Measurements from ENCODE around the gene CABP7.

The CABP7 gene

DNA sequence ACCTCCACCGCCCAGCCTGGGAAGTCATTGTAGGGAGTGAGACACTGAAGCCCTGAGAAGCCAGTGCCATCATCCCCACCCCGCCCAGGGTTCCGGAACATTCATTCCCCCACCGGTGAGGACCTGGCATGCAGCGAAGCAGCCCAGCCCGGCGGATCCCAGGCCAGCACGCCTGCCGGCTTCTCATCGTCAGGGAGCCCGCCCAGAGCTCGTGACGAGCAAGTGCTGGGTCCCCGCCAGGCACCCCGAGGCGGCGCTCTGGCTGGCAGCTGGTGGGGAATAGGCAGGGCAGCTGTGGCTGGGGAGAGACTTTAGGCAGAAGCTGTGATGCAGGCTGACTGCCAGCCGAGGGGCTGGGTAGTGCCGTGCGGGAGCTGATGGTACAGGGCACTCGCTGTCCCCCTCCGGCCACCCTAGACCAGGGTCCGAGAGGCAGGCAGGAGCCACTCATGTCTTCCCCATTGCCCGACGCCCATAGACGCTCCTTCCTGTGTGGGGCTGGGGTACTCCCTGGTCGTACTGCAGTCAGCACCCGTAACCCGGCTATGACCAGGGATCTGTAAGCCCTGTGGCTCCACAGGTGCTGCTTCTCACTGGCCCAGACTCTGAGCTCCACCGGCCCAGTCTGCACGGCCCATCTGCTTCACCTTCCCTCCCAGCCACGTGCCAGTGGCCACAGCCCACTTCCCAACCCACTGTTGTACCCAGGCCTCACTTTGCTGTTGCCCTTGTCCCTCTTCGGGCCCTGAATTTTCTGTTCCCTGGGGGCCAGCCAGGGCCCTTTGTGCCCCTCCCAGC lies 24.5 kb upstream of the CABP7 start:
- Histone ChIP-seq H3K27me3 (ENCODE audit: insufficient read depth, insufficient read length) (no peaks in the 10 kb centered on the region), H3K4me1 (ENCODE audit: insufficient read depth, insufficient read length) (peaks cover 22% of the 10 kb centered on the region), H3K9ac (ENCODE audit: insufficient read length, low read depth) (no peak overlapping the region), H3K36me3 (ENCODE audit: insufficient read depth, insufficient read length, low read length) (peaks cover 20% of the 10 kb centered on the region), H3K4me3 (ENCODE audit: insufficient read length, low read depth) (no peak overlapping the region), H3K9me3 (ENCODE audit: insufficient read depth, low read length) (no peaks in the 10 kb centered on the region)
- TF ChIP-seq ZNF274 (IDR thresholded peaks at IDR 0.05; ENCODE audit: low read depth, low read length): no peak
- no peak for TF ChIP-seq YY1 (IDR thresholded peaks at IDR 0.05; ENCODE audit: insufficient read depth, insufficient read length)
- no peak for TF ChIP-seq SUZ12 (IDR thresholded peaks at IDR 0.05; ENCODE audit: extremely low read depth, insufficient read depth, insufficient read length)
- no peak for DNase-seq (ENCODE audit: low read depth, low spot score)

GRCh38 chr22:29697853-29698598 lies 21.8 kb upstream of the CABP7 start:
- DNase-seq (ENCODE audit: low read depth, low spot score): no peak
- H3K9ac ChIP-seq (ENCODE audit: insufficient read length, low read depth): no peak overlapping the region
- no peak for TF ChIP-seq YY1 (IDR thresholded peaks at IDR 0.05; ENCODE audit: insufficient read depth, insufficient read length)
- no peaks in the 10 kb centered on the region for H3K9me3 ChIP-seq (ENCODE audit: insufficient read depth, low read length)
- no peak overlapping the region for H3K4me3 ChIP-seq (ENCODE audit: insufficient read length, low read depth)
- H3K27me3 ChIP-seq (ENCODE audit: insufficient read depth, insufficient read length): peaks cover 3% of the 10 kb centered on the region
- H3K36me3 ChIP-seq (ENCODE audit: insufficient read depth, insufficient read length, low read length): peaks cover 20% of the 10 kb centered on the region
- peaks cover 10% of the 10 kb centered on the region for H3K4me1 ChIP-seq (ENCODE audit: insufficient read depth, insufficient read length)

GRCh38 chr22:29700206-29700899 lies 19.4 kb upstream of the CABP7 start:
- no peaks in the 10 kb centered on the region for H3K9me3 ChIP-seq (ENCODE audit: insufficient read depth, low read length)
- no peak for DNase-seq (ENCODE audit: low read depth, low spot score)
- no peak for TF ChIP-seq SUZ12 (IDR thresholded peaks at IDR 0.05; ENCODE audit: extremely low read depth, insufficient read depth, insufficient read length)
- no peak for TF ChIP-seq YY1 (IDR thresholded peaks at IDR 0.05; ENCODE audit: insufficient read depth, insufficient read length)
- no peak for TF ChIP-seq ZNF274 (IDR thresholded peaks at IDR 0.05; ENCODE audit: low read depth, low read length)
- peaks cover 15% of the 10 kb centered on the region for H3K4me1 ChIP-seq (ENCODE audit: insufficient read depth, insufficient read length)
- H3K9ac ChIP-seq (ENCODE audit: insufficient read length, low read depth): peak overlapping the region; percentile 32
- H3K36me3 ChIP-seq (ENCODE audit: insufficient read depth, insufficient read length, low read length): peaks cover 7% of the 10 kb centered on the region
- no peak overlapping the region for H3K4me3 ChIP-seq (ENCODE audit: insufficient read length, low read depth)
- peaks cover 11% of the 10 kb centered on the region for H3K27me3 ChIP-seq (ENCODE audit: insufficient read depth, insufficient read length)

DNA sequence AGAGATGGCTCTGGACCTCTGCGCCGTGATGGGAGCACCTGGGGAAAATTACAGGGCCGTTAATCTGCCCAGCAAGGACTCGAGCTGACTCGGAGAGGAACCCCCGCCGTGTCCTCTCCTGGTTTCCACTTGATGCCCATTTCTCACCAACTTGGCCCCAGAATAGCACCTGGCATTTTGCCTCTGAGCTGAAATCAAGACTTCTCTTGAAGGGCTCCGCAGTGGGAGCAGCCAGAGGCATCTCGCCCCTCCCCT lies 19.0 kb upstream of the CABP7 start:
- peaks cover 16% of the 10 kb centered on the region for H3K4me1 ChIP-seq (ENCODE audit: insufficient read depth, insufficient read length)
- peaks cover 11% of the 10 kb centered on the region for H3K27me3 ChIP-seq (ENCODE audit: insufficient read depth, insufficient read length)
- no peak for DNase-seq (ENCODE audit: low read depth, low spot score)
- no peak for TF ChIP-seq ZNF274 (IDR thresholded peaks at IDR 0.05; ENCODE audit: low read depth, low read length)
- TF ChIP-seq SUZ12 (IDR thresholded peaks at IDR 0.05; ENCODE audit: extremely low read depth, insufficient read depth, insufficient read length): no peak
- TF ChIP-seq YY1 (IDR thresholded peaks at IDR 0.05; ENCODE audit: insufficient read depth, insufficient read length): no peak
- H3K36me3 ChIP-seq (ENCODE audit: insufficient read depth, insufficient read length, low read length): peaks cover 3% of the 10 kb centered on the region
- no peaks in the 10 kb centered on the region for H3K9me3 ChIP-seq (ENCODE audit: insufficient read depth, low read length)
- no peak overlapping the region for H3K9ac ChIP-seq (ENCODE audit: insufficient read length, low read depth)
- no peak overlapping the region for H3K4me3 ChIP-seq (ENCODE audit: insufficient read length, low read depth)

DNA sequence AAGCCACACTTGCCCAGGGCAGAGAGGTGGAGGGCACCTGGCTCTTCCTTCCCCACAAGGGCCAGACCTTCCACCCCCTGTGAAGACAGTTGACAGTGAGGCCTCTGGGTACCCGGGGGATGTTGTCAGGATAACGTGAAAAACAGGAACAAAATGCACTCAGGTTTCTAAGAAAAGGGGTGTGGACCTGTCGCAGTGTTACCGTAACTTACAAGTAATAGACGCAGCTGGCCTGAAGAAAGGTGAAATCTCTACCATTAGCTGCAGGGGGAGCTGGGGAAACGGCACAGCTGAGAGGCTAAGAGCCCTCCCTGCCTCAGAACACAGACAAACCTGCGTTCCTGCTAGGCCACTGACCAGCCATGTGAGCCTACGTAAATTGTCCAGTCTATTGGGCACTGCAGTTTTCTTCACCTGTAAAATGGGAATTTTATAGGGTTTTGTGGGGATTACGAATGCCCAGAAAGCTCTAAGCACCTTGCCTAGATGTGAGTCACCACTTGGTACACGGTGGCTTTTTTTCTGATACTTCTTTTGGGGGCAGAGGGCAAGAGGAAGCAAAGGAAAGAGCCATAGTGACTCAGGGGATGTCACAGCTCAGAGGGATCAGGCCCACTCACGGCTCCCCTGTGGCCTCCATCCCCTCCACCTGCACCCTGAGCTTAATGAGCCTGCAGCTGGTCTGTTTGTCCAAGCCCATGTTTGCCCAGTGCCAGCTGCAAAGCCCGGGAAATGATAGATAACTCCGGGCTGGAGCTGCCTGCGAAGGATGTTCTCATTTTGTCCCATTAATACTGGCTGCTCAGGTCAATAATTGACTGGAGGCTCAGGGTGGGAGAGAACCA lies 18.4 kb upstream of the CABP7 start:
- no peaks in the 10 kb centered on the region for H3K9me3 ChIP-seq (ENCODE audit: insufficient read depth, low read length)
- peaks cover 20% of the 10 kb centered on the region for H3K4me1 ChIP-seq (ENCODE audit: insufficient read depth, insufficient read length)
- TF ChIP-seq SUZ12 (IDR thresholded peaks at IDR 0.05; ENCODE audit: extremely low read depth, insufficient read depth, insufficient read length): no peak
- no peak for TF ChIP-seq ZNF274 (IDR thresholded peaks at IDR 0.05; ENCODE audit: low read depth, low read length)
- TF ChIP-seq YY1 (IDR thresholded peaks at IDR 0.05; ENCODE audit: insufficient read depth, insufficient read length): no peak
- H3K9ac ChIP-seq (ENCODE audit: insufficient read length, low read depth): no peak overlapping the region
- DNase-seq (ENCODE audit: low read depth, low spot score): no peak
- H3K4me3 ChIP-seq (ENCODE audit: insufficient read length, low read depth): no peak overlapping the region
- H3K36me3 ChIP-seq (ENCODE audit: insufficient read depth, insufficient read length, low read length): peaks cover 3% of the 10 kb centered on the region
- peaks cover 11% of the 10 kb centered on the region for H3K27me3 ChIP-seq (ENCODE audit: insufficient read depth, insufficient read length)

DNA sequence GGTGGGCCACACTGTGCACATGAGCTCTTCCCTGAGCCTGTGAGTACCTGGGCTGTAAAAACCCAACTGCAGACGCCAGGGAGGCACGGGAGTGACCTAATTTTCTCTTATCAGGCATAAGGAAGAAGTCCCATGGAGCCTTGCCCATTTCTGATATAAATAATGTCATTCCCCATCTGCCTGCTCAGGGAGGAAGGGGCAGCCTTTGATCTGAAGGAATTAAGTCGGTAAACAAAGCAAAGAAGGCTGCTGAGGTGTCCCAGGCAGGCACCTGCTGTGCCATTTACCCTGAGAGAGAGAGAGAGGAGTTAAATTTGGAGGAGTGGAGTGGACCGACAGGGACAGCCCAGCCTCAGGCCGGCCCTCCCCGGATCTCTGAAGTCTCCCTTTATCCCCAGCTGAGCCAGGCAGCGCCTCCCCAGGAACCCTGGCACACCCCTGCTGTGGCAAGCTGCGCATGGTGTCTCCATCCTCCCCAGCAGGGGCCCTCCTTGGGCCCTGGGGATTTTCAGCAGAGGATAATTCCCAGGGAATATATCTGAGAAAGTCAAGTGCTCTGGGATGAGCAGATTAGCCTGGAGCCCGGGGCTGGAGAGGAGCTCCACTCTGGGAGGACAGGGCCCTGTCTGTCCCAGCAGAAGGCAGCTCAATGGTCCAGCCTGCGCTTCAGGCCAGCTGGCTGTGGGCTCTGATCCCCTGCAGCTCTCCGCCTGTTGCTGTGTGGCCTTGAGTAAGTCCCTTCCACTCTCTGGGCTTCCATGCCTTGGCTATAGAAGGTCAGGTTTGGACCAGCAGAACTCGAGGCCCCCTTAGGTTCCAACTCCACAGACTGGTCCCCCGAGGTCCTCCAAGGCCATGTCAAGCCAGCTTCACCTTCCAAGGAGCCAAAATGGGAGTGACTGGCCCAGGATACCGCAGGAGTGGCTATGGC lies 17.5 kb upstream of the CABP7 start:
- peak overlapping the region; percentile 56 for H3K9ac ChIP-seq (ENCODE audit: insufficient read length, low read depth)
- H3K4me1 ChIP-seq (ENCODE audit: insufficient read depth, insufficient read length): peaks cover 20% of the 10 kb centered on the region
- no peak for DNase-seq (ENCODE audit: low read depth, low spot score)
- H3K36me3 ChIP-seq (ENCODE audit: insufficient read depth, insufficient read length, low read length): peaks cover 3% of the 10 kb centered on the region
- H3K27me3 ChIP-seq (ENCODE audit: insufficient read depth, insufficient read length): peaks cover 11% of the 10 kb centered on the region
- TF ChIP-seq SUZ12 (IDR thresholded peaks at IDR 0.05; ENCODE audit: extremely low read depth, insufficient read depth, insufficient read length) (no peak), ZNF274 (IDR thresholded peaks at IDR 0.05; ENCODE audit: low read depth, low read length) (no peak), YY1 (IDR thresholded peaks at IDR 0.05; ENCODE audit: insufficient read depth, insufficient read length) (no peak)
- H3K4me3 ChIP-seq (ENCODE audit: insufficient read length, low read depth): no peak overlapping the region
- no peaks in the 10 kb centered on the region for H3K9me3 ChIP-seq (ENCODE audit: insufficient read depth, low read length)

All from NT2/D1 (cell line).